ENCODE measurements around the gene RAB40C.

DNA sequence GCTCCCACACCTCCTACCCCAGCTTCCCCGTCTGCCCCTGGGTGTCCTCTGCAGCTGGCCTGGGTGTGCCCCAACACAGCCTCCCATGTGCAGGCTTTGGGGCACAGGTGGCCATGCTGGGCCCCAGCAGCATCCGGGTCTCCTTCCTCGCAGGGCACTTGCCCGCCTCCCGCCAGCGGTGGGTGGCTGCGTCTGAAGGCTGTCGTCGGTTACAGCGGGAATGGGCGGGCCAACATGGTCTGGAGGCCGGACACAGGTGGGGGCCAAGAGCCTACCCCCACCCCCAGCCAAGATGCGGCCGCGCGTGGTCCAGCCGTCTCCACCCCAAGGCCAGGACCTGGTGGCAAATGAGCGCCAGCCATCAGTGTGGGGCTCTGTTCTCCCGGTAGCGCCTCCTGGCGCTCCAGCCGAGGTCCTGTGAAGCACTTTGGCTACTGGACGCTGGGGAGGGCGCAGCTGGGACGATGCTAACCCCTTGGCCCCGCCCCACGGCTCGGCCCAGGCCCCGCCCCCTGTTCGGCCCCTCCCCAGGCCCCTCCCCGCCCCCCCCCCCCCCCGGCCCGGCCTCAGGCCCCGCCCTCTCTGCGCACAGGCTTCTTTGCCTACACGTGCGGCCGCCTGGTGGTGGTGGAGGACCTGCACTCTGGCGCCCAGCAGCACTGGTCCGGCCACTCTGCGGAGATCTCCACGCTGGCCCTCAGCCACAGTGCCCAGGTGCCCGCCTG lies 70.8 kb downstream of the RAB40C start:
- no peak for TF ChIP-seq POLR2A (IDR thresholded peaks at IDR 0.05)
- TF ChIP-seq, protein P1, sequence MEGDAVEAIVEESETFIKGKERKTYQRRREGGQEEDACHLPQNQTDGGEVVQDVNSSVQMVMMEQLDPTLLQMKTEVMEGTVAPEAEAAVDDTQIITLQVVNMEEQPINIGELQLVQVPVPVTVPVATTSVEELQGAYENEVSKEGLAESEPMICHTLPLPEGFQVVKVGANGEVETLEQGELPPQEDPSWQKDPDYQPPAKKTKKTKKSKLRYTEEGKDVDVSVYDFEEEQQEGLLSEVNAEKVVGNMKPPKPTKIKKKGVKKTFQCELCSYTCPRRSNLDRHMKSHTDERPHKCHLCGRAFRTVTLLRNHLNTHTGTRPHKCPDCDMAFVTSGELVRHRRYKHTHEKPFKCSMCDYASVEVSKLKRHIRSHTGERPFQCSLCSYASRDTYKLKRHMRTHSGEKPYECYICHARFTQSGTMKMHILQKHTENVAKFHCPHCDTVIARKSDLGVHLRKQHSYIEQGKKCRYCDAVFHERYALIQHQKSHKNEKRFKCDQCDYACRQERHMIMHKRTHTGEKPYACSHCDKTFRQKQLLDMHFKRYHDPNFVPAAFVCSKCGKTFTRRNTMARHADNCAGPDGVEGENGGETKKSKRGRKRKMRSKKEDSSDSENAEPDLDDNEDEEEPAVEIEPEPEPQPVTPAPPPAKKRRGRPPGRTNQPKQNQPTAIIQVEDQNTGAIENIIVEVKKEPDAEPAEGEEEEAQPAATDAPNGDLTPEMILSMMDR (IDR thresholded peaks at IDR 0.05) = peak in 2 of 3 donors; percentile 55 to 66
